ENCODE data around the gene DIS3L.
"Not testable (repeated sequence)": the region's sequence is repeated elsewhere in the genome, so short reads cannot be mapped to it uniquely, and the experiment has no call there.

DIS3L gene

DNA sequence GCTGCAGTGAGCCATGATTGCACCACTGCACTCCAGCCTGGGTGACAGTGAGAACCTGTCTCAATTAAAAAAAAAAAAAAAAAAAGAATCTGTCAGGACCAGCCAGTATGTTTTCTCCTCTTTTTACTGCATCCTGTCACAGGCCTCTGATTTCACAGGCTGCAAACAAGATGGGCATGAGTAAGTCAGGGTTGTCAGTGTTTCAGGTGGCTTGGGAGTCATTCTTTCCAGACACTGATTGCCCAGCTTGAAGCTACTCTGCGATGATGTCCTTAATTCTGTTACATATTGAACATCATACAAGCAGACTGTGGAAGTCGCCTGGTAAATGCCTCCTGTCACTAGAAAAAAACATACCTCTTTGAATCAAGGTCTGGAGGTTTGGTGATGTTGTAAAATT is 18.8 kb downstream of the DIS3L start:
- no peak for DNase-seq

GRCh38 chr15:66323312-66323928 is 30.1 kb downstream of the DIS3L start:
- DNase-seq = peak; percentile 4

DNA sequence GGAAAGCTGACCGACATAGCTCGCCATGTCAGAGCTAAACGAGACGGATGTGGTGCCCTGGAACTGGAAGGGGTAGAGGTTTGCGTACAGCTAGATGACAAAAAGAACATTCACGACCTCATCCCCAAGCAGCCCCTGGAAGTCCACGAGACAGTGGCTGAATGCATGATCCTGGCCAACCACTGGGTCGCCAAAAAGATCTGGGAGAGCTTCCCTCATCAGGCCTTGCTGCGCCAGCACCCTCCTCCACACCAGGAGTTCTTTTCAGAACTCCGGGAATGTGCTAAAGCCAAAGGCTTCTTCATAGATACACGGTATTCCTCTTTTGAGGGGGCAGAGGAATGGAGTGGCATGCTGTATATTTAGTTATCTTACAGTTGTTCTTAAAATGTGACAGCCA is 32.7 kb downstream of the DIS3L start:
- no peak for DNase-seq

GRCh38 chr15:66327736-66328135 is 34.4 kb downstream of the DIS3L start:
- peak; percentile 8 for DNase-seq

DNA sequence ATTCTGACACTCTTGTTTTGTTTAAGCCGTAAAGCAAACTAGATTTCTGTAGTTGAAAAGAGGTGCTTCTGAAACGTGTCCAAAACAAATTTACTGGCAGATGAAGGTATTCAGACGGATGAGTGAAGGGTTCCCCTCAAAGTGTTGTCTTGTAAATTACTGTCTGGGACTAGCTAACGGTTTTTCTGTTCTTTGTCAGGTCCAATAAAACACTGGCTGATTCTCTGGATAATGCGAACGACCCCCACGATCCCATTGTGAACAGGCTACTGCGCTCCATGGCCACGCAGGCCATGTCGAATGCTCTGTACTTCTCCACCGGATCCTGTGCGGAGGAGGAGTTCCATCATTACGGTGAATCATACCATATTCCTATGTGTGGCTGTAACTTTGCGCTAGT is 35.4 kb downstream of the DIS3L start:
- DNase-seq = no peak

DNA sequence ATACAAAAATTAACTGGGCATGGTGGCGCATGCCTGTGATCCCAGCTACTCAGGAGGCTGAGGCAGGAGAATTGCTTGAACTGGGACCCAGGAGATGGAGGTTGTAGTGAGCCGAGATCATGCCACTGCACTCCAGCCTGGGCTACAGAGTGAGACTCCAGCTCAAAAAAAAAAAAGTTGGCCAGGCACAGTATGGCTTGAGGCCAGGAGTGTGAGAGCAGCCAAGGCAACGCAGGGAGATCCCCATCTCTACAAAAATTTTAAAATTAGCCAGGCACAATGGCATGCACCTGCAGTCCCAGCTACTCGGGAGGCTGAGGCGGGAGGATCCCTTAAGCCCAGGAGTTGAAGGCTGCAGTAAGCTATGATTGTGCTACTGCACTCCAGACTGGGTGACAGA is 55.2 kb downstream of the DIS3L start:
- DNase-seq = not testable (repeated sequence)

- DNase-seq = no peak
These were observed 62.6 kb downstream of the DIS3L start for GRCh38 chr15:66356077-66356358.

DNA sequence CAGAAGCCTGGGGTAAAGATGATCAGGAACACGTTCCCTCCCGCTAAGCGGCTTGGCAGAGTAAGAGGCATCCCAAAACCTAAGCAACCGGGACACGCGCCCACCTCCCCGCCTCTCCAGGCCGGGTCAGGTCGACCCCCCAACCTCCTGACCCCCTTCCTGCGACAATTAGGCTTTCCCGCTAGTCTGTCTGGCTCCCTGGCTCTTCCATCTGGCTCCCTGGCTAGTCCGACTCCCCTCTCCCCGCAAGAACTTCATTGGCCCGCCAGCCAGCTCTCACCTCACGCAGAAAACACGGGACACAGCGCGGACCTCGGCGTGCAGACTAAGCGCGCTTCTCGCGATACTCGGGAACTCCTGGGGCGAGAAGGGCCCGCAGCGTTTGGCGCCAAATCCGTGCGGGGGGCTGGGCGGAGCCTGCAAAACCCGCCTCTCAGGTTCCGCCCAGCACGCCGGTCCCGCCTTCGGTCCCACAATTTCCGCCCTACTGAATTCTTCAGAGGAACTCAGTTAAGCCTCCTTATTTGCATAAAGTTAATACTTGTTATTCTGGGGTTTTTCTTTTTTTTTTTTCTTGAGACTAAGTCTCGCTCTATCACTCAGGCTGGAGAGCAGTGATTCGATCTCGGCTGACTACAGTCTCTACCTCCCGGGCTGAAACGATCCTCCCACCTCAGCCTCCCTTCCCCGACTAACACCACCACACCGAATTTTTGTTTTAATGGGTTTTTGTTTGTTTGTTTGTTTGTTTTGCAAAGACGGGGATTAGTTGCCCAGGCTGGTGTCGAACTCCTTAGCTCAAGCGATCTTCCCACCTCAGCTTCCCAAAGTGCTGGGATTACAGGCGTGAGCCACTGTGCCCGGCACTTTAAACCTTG is 63.2 kb downstream of the DIS3L start, which contains the start of gene TIPIN:
TIPIN (minus strand) TSS at position 327 of the 878 bp plus-strand sequence. CDS start 3,738 bp downstream, outside the sequence.
- DNase-seq = peak; percentile 95

DNA sequence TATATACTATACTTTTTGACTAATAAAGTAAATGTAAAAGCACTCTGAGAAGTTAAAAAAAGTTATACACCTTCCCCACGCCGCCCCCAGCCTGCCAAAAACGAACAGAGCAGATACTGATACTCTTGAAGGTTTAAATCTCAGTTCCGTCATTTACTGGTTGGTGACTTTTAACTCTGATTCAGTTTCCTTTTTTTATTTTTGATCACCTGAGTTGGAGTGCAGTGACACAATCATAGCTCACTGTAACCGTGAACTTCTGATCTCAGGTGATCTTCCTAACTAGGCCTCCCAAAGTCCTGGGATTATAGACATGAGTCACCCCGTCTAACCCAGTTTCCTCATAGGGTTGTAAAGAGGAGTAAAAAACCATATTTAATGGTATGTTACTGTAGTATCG is 66.4 kb downstream of the DIS3L start:
- DNase-seq = no peak

DNA sequence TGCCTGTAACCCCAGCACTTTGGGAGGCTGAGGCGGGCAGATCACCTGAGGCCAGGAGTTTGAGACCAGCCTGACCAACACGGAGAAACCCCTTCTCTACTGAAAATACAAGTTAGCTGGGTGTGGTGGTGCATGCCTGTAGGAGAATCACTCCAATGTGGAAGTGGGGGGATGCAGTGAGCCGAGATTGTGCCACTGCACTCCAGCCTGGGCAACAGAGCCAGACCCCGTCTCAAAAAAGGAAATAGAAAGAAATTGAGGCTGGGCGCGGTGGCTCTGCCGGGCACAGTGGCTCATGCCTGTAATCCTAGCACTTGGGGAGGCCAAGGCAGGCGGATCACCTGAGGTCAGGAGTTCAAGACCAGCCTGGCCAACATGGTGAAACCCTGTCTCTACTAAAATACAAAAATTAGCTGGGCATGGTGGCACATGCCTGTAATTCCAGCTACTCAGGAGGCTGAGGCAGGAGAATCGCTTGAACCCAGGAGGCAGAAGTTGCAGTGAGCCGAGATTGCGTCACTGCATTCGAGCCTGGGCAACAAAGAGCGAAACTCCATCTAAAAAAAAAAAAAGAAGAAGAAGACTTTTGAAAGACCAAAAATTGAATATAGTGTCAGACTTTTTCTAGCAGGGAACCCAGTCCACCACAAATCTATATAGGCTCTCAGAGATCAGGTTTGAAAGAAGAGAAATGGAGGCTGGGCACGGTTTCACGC is 68.5 kb downstream of the DIS3L start:
- DNase-seq = peak; percentile 76

DNA sequence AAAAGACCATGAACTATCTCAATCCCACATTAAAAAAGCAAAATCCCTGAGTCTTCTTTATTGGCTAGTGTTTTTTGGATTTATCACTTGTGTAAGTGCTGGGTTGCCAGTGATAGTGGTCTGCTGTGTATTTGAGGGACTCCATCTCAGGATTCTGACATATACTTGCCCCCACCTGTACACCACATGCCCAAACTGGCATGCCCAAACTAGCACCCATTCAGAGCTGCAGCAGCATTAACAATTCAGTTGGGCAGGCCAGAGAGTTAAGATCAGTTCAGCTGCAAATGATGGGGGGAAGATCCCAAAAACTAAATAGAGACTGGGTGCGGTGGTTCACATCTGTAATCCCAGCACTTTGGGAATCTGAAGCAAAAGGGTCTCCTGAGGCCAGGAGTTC is 69.4 kb downstream of the DIS3L start:
- DNase-seq = no peak

DNA sequence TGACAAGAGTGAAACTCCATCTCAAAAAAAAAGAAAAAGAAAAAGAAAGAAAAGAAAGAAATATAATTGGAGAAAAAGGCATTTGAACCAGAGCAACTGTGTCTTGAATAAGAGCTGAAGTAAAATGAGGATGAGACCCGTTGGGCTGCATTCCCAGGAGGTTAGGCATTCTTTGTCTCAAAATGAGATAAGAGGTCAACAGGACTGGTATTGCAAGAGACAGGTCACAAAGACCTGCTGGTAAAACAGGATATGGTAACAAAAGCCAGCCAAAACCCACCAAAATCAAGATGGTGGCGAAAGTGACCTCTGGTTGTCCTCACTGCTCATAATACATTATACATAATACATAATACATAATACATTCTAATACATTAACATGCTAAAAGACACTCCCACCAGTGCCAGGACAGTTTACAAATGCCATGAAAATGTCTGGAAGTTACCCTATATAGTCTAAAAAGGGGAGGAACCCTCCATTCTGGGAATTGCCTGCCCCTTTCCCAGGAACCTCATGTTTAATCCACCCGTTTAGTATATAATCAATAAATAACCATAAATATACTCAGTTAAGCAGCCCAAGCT is 71.7 kb downstream of the DIS3L start:
- DNase-seq = no peak

DNA sequence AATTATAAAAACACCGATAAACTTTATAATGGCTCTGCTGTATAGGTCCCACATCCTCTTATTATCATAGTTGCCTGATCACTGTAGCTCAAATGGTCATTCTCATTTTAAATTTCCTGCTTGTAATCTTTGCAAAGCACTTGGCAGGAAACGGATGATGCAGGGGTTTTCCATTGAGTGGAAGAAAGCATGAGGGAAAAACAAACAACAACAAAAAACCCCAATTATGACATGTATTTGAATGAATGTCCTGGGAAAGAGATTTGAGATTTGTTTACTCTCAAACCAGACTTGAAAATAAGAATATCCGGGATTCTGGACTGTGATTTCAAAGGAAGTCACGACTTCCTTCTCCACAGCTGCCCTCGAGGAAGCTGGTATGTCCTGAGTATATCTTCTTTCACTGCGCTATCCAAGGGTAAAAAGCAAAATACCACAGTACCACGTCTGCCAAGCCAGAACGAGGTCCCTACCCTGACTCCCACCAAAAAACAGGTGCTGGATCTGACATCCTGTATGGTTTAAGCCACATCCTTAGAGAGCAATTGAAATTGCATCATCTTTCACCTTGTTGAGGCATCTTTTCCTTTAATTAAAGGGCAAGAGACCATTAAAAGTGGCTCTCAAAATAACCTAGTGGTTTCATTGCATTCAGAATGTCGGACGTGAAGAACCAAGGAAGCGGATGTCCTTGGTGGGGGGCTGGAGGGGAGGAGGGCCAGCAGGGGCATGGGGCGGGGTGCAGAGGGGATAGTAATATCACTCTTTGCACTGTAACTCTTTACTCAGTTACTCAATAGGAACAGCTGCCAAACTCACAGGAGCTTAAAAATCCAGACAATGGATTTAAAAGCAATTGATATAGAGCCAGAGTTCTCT is 76.6 kb downstream of the DIS3L start:
- DNase-seq = peak; percentile 62

- DNase-seq = no peak
These were observed 80.8 kb downstream of the DIS3L start for GRCh38 chr15:66374179-66374578.

- DNase-seq = no peak
These were observed 85.6 kb downstream of the DIS3L start for GRCh38 chr15:66378814-66379430.

DNA sequence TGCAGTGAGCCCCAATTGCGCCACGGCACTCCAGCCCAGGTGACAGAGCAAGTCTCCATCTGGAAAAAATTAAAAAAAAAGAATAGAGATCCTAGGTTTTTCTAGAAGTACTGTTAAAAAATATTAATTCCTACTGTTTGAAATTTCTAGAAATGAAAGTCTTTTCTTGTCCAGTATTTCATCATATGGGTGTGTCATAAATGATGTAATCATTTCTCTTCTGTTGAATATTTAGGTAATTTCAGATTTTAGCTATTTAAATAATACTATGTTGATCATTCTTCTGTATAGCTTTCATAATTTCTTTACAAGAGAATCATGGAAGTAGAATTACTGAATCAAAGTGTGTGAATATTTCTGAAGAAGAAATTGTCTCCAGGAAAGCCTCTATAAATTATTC is 88.0 kb downstream of the DIS3L start:
- DNase-seq = not testable (repeated sequence)
